Testis (tissue), 3 donors: Measurements from ENCODE around the gene IL1RL1. TPM values are rescaled to one million over a fixed set of nuclear protein-coding genes. Genes with fewer than 3 reads are reported as not detected.

ENCODE experiments used
- DNase-seq: peaks from one replicate; pipeline ENCODE4 v3.0.0-alpha.2; 2019
- H3K27ac ChIP-seq, 2 donors: fragments of 200-600 bp; sonication (generic); one replicate each; pipeline ENCODE4 v1.5.1; 2019
- H3K27me3 ChIP-seq: fragments of 200-600 bp; sonication (generic); one replicate; pipeline ENCODE4 v1.5.1; 2019
- H3K36me3 ChIP-seq: fragments of 200-600 bp; sonication (generic); one replicate; pipeline ENCODE4 v1.5.1; 2017; ENCODE audit warnings: low read depth; ENCODE audit errors: missing control alignments
- H3K4me1 ChIP-seq: fragments of 200-600 bp; sonication (generic); one replicate; pipeline ENCODE4 v1.5.1; 2019
- H3K4me3 ChIP-seq, 2 donors: fragments of 200-600 bp; sonication (generic); one replicate each; pipeline ENCODE4 v1.5.1; 2017 to 2019
- H3K9me3 ChIP-seq: fragments of 200-600 bp; sonication (generic); one replicate; pipeline ENCODE4 v1.5.1; 2017
- CTCF ChIP-seq, 3 experiments: fragments of 450-650 bp in 2 of 3; fragments of 200-600 bp in 1 of 3; sonication (generic) in 1 of 3; IDR thresholded peaks; one replicate each; pipeline ENCODE4 v1.5.1; 2016 to 2019; ENCODE audit warnings: antibody characterized with exemption in 3 of 3, mild to moderate bottlenecking in 2 of 3, moderate library complexity in 1 of 3
- POLR2A ChIP-seq: fragments of 450-650 bp; IDR thresholded peaks from one replicate; pipeline ENCODE4 v1.6.1; 2017; ENCODE audit warnings: antibody characterized with exemption, mild to moderate bottlenecking, moderate library complexity
- WGBS, 2 donors: methylation state at CpG; one replicate each; pipeline ENCODE4 v1.1.5; 2018; 5-methylcytosine and 5-hydroxymethylcytosine counted together
- intact Hi-C: fragments of 100-400 bp; cut with DNase I; formaldehyde crosslinking; loops from one replicate; pipeline ENCODE4 v1.15.1; 2023; ENCODE audit warnings: low total_unique reads
- polyA plus RNA-seq: library from polyadenylated mRNA; stranded (reverse); fragments of 350-450 nt; fragmentation: Illumina TruSeq; extraction: RNeasy Lipid Tissue Mini Kit (QIAGEN cat#74804); gene quantifications from one replicate; pipeline ENCODE4 v1.2.3, GENCODE V29; 2014; ENCODE audit warnings: low read depth, low replicate concordance; ENCODE audit not compliant: insufficient read depth
- total RNA-seq, 2 donors: library from RNA; depleted of rRNA; stranded (reverse); fragments of >200 nt; gene quantifications; one replicate each; pipeline ENCODE4 v1.2.3, GENCODE V29; 2016

The IL1RL1 gene
- total and polyA plus RNA-seq, 3 donors from 2014 or later = 0.78 to 5.8 (median 1.0) TPM

DNA sequence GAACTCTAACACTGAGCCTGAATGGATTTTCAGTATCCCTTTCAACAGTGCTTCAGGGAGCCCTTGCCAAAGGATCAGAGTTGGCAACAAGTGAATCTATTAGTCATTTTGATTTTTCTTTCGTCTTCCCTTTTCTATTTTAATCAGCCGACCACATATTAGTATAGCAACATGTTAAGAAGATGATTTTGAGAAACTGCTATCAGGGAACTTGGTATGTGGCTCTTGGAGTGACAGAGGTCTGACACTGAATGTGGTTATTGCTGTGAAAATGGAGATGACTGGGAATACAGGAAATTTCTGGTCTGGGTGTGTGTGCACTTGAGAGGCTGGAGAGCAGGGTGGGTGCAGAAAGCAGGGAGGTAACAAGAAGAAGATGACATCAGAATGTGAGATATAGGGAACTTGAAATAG lies 28.7 kb upstream of the IL1RL1 start:
- H3K9me3 ChIP-seq = no peaks in the 10 kb centered on the region
- no peaks in the 10 kb centered on the region for H3K27me3 ChIP-seq
- H3K36me3 ChIP-seq = no peaks in the 10 kb centered on the region
- intact Hi-C loops = no loop called here
- no peaks in the 10 kb centered on the region for H3K4me1 ChIP-seq
- no peak overlapping the region for H3K4me3 ChIP-seq
- no peak overlapping the region for H3K27ac ChIP-seq
- no peak for TF ChIP-seq CTCF (IDR thresholded peaks at IDR 0.05)
- TF ChIP-seq POLR2A = no peak
- no peak for DNase-seq
- 72 to 78% methylated on average over 2 of the region's 2 CpGs for WGBS, 2 donors

DNA sequence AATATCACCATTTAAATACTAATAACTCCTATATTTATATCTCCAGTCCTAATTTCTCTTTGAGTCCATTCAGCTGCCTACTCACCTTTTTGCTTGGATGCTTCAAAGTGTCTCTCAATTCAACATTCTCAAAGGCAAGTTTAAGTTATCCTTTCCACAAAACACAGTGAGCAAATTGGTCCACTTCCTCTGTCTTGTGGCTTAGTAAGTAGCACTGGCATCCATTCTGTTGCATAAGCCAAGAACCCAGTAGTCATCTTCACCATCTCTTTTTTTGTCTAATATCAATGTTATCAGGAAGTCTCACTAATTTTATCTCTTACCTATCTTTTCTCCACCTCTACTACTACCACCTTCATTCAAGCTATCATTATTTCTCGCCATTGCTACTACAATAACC lies 27.4 kb upstream of the IL1RL1 start:
- Histone ChIP-seq H3K4me3 (no peak overlapping the region), H3K27ac (no peak overlapping the region), H3K27me3 (no peaks in the 10 kb centered on the region), H3K9me3 (no peaks in the 10 kb centered on the region), H3K4me1 (no peaks in the 10 kb centered on the region), H3K36me3 (no peaks in the 10 kb centered on the region)
- 93 to 95% methylated on average over 1 of the region's 1 CpG for WGBS, 2 donors
- TF ChIP-seq POLR2A (no peak), CTCF (IDR thresholded peaks at IDR 0.05) (no peak)
- intact Hi-C loops = no loop called here
- DNase-seq = no peak

- intact Hi-C loops = no loop called here
- Histone ChIP-seq H3K27ac (no peak overlapping the region), H3K27me3 (no peaks in the 10 kb centered on the region), H3K4me1 (no peaks in the 10 kb centered on the region), H3K4me3 (no peak overlapping the region), H3K36me3 (no peaks in the 10 kb centered on the region), H3K9me3 (no peaks in the 10 kb centered on the region)
- TF ChIP-seq CTCF (IDR thresholded peaks at IDR 0.05) (no peak), POLR2A (no peak)
- DNase-seq = no peak
- 93 to 95% methylated on average over 3 of the region's 3 CpGs for WGBS, 2 donors
Observed at GRCh38 chr2:102284611-102285010, 26.8 kb upstream of the IL1RL1 start.

DNA sequence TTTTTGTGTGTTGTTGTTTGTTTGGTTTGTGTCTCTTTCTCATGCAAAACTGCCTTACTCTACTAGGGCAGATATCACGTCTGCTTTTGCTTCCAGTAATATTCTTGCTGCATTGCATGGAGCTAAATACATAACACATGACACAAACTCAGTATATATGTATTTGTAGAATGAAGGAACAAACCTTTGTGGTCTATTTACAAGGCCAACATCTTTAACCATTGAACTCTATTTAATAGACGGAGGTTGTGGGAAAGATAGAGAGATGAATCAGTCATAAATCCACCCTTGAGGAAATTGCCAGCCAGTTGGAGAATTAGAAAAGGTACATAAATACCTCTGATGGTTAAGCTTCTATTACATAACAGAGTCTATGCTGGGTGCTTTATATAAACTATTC lies 26.0 kb upstream of the IL1RL1 start:
- TF ChIP-seq POLR2A (no peak), CTCF (IDR thresholded peaks at IDR 0.05) (no peak)
- H3K27me3 ChIP-seq = no peaks in the 10 kb centered on the region
- no peaks in the 10 kb centered on the region for H3K36me3 ChIP-seq
- H3K4me1 ChIP-seq = no peaks in the 10 kb centered on the region
- no peak overlapping the region for H3K27ac ChIP-seq
- H3K9me3 ChIP-seq = no peaks in the 10 kb centered on the region
- WGBS, 2 donors = 81 to 86% methylated on average over 2 of the region's 2 CpGs
- DNase-seq = no peak
- H3K4me3 ChIP-seq = no peak overlapping the region
- intact Hi-C loops = no loop called here

DNA sequence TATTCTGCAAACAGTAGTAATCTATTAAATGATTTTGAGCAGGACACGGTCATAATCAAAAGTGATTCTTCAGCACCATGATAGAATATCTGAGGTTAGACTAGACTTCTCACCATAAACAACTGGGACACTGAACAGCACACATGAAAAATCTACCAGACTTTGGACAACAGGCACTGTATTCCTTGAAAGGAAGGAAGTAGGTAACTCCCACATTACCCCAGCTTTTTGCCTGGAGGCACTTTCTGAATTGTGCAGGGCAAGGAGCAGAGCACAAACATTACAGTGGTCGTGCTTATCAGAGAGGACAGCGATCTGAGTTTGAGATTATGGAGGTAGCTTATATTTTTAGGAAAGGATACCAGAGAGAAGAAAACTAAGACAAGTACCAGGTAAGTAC lies 25.3 kb upstream of the IL1RL1 start:
- intact Hi-C loops = no loop called here
- TF ChIP-seq CTCF (IDR thresholded peaks at IDR 0.05) (no peak), POLR2A (no peak)
- Histone ChIP-seq H3K27ac (no peak overlapping the region), H3K9me3 (no peaks in the 10 kb centered on the region), H3K4me3 (no peak overlapping the region), H3K36me3 (no peaks in the 10 kb centered on the region), H3K27me3 (no peaks in the 10 kb centered on the region), H3K4me1 (no peaks in the 10 kb centered on the region)
- no peak for DNase-seq
- WGBS, 2 donors = 64 to 70% methylated on average over 3 of the region's 3 CpGs
